ENCODE results near the gene APP.
A peak's percentile ranks its signal among the peaks of the same experiment; 100 is the strongest.

APP gene

DNA sequence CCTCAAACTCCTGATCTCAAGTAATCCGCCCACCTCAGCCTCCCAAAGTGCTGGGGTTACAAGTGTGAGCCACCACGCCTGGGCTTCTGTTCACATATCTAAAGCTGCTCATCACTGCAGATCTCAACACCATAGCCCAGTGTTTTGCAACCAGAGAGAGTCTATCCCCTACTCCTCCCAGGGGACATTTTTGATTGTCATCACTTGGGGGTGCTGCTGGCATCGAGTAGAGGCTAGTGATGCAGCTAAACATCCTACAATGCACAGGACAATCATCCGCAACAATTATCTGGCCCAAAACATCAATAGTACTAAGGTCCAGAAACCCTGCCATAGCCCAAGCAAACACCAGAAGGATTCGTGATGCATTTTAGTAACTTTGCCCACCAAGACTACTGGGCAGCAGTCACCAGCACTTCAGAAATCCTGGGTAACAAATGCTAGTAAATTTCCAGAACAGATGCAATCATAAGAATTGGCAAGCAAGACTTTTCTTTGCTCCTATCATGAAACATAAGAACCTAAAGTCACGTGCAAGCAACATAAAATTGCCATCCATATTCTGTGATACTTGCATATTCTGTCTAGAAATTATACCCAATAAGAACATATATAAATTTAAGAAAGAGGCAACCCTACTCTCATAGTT lies 159.2 kb downstream of the APP start:
- Histone ChIP-seq H3K27me3 (ENCODE audit: low read length) (no peaks in the 10 kb centered on the region), H3K4me3 (ENCODE audit: insufficient read depth, low read length, poor library complexity, severe bottlenecking) (no peak overlapping the region), H2AFZ (ENCODE audit: low read depth, low read length, severe bottlenecking) (no peak overlapping the region), H3K9ac (ENCODE audit: low read length) (no peak overlapping the region), H3K4me2 (ENCODE audit: low read depth, low read length, poor library complexity, severe bottlenecking) (no peak overlapping the region), H3K27ac (ENCODE audit: low read depth, low read length) (no peak overlapping the region), H3K79me2 (ENCODE audit: insufficient read depth, low read length) (no peaks in the 10 kb centered on the region), H3F3A (ENCODE audit: insufficient read depth) (no peaks in the 10 kb centered on the region), H3K36me3 (ENCODE audit: low read length) (no peaks in the 10 kb centered on the region), H3K9me2 (replicated peaks; ENCODE audit: insufficient read depth, low read length) (no peaks in the 10 kb centered on the region), H3K9me3 (ENCODE audit: insufficient read depth, low read length) (no peaks in the 10 kb centered on the region), H4K20me1 (ENCODE audit: low read depth, low read length) (no peaks in the 10 kb centered on the region)
- TF ChIP-seq, protein P1, sequence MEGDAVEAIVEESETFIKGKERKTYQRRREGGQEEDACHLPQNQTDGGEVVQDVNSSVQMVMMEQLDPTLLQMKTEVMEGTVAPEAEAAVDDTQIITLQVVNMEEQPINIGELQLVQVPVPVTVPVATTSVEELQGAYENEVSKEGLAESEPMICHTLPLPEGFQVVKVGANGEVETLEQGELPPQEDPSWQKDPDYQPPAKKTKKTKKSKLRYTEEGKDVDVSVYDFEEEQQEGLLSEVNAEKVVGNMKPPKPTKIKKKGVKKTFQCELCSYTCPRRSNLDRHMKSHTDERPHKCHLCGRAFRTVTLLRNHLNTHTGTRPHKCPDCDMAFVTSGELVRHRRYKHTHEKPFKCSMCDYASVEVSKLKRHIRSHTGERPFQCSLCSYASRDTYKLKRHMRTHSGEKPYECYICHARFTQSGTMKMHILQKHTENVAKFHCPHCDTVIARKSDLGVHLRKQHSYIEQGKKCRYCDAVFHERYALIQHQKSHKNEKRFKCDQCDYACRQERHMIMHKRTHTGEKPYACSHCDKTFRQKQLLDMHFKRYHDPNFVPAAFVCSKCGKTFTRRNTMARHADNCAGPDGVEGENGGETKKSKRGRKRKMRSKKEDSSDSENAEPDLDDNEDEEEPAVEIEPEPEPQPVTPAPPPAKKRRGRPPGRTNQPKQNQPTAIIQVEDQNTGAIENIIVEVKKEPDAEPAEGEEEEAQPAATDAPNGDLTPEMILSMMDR (IDR thresholded peaks at IDR 0.05; ENCODE audit: insufficient read depth, low read length, poor library complexity, severe bottlenecking): no peak
- TF ChIP-seq EZH2phosphoT487 (conservative IDR thresholded peaks at IDR 0.05; ENCODE audit: low read length): no peak

- H2AFZ ChIP-seq (ENCODE audit: low read depth, low read length, severe bottlenecking): peak overlapping the region; percentile 39
- no peaks in the 10 kb centered on the region for H4K20me1 ChIP-seq (ENCODE audit: low read depth, low read length)
- H3K79me2 ChIP-seq (ENCODE audit: insufficient read depth, low read length): no peaks in the 10 kb centered on the region
- no peaks in the 10 kb centered on the region for H3K9me2 ChIP-seq (replicated peaks; ENCODE audit: insufficient read depth, low read length)
- H3K27ac ChIP-seq (ENCODE audit: low read depth, low read length): no peak overlapping the region
- H3K4me3 ChIP-seq (ENCODE audit: insufficient read depth, low read length, poor library complexity, severe bottlenecking): no peak overlapping the region
- no peak overlapping the region for H3K9ac ChIP-seq (ENCODE audit: low read length)
- H3K36me3 ChIP-seq (ENCODE audit: low read length): no peaks in the 10 kb centered on the region
- no peak for TF ChIP-seq EZH2phosphoT487 (conservative IDR thresholded peaks at IDR 0.05; ENCODE audit: low read length)
- TF ChIP-seq, protein P1 (IDR thresholded peaks at IDR 0.05; ENCODE audit: insufficient read depth, low read length, poor library complexity, severe bottlenecking): no peak
- no peaks in the 10 kb centered on the region for H3F3A ChIP-seq (ENCODE audit: insufficient read depth)
- no peaks in the 10 kb centered on the region for H3K9me3 ChIP-seq (ENCODE audit: insufficient read depth, low read length)
- no peaks in the 10 kb centered on the region for H3K27me3 ChIP-seq (ENCODE audit: low read length)
- H3K4me2 ChIP-seq (ENCODE audit: low read depth, low read length, poor library complexity, severe bottlenecking): no peak overlapping the region
Observed at GRCh38 chr21:26007951-26008498, 162.5 kb downstream of the APP start.

- Histone ChIP-seq H3K4me2 (ENCODE audit: low read depth, low read length, poor library complexity, severe bottlenecking) (no peak overlapping the region), H3K9me3 (ENCODE audit: insufficient read depth, low read length) (no peaks in the 10 kb centered on the region), H3K4me3 (ENCODE audit: insufficient read depth, low read length, poor library complexity, severe bottlenecking) (no peak overlapping the region), H3K9ac (ENCODE audit: low read length) (no peak overlapping the region), H3K9me2 (replicated peaks; ENCODE audit: insufficient read depth, low read length) (no peaks in the 10 kb centered on the region), H3K27me3 (ENCODE audit: low read length) (no peaks in the 10 kb centered on the region), H4K20me1 (ENCODE audit: low read depth, low read length) (no peaks in the 10 kb centered on the region), H3K27ac (ENCODE audit: low read depth, low read length) (no peak overlapping the region), H3K36me3 (ENCODE audit: low read length) (no peaks in the 10 kb centered on the region), H3F3A (ENCODE audit: insufficient read depth) (no peaks in the 10 kb centered on the region), H3K79me2 (ENCODE audit: insufficient read depth, low read length) (no peaks in the 10 kb centered on the region), H2AFZ (ENCODE audit: low read depth, low read length, severe bottlenecking) (no peak overlapping the region)
- no peak for TF ChIP-seq EZH2phosphoT487 (conservative IDR thresholded peaks at IDR 0.05; ENCODE audit: low read length)
Observed at GRCh38 chr21:26005464-26005863, 165.1 kb downstream of the APP start.

DNA sequence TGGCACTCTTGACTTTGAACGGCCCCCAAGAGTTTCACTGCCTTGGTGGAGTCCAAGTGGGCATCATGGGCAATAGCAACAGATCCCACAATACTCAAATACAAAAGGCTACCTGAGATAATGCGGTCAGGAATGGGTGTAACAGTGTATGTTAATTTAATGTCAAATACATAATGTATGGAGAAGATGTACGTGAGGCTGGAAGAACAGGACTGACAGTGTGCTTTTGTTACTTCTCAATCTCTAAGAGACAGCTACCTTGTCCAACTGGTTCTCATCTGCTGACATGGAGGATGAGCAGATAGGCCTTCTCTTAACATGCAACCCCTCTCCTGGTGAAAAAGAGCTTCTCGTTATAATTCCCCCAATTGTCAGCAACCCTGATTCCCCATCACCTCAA lies 167.2 kb downstream of the APP start:
- Histone ChIP-seq H3K9me2 (replicated peaks; ENCODE audit: insufficient read depth, low read length) (no peaks in the 10 kb centered on the region), H3K9ac (ENCODE audit: low read length) (no peak overlapping the region), H3K4me2 (ENCODE audit: low read depth, low read length, poor library complexity, severe bottlenecking) (no peak overlapping the region), H3K4me3 (ENCODE audit: insufficient read depth, low read length, poor library complexity, severe bottlenecking) (no peak overlapping the region), H2AFZ (ENCODE audit: low read depth, low read length, severe bottlenecking) (no peak overlapping the region), H3K79me2 (ENCODE audit: insufficient read depth, low read length) (no peaks in the 10 kb centered on the region), H3K9me3 (ENCODE audit: insufficient read depth, low read length) (no peaks in the 10 kb centered on the region), H3K27ac (ENCODE audit: low read depth, low read length) (no peak overlapping the region), H4K20me1 (ENCODE audit: low read depth, low read length) (no peaks in the 10 kb centered on the region), H3K27me3 (ENCODE audit: low read length) (no peaks in the 10 kb centered on the region), H3K36me3 (ENCODE audit: low read length) (no peaks in the 10 kb centered on the region), H3F3A (ENCODE audit: insufficient read depth) (no peaks in the 10 kb centered on the region)
- TF ChIP-seq, protein P1 (IDR thresholded peaks at IDR 0.05; ENCODE audit: insufficient read depth, low read length, poor library complexity, severe bottlenecking): no peak
- TF ChIP-seq EZH2phosphoT487 (conservative IDR thresholded peaks at IDR 0.05; ENCODE audit: low read length): no peak
